HepG2 (cell line): Measurements from ENCODE around the gene CMTM5. TPM values are rescaled to one million over a fixed set of nuclear protein-coding genes. Genes with fewer than 3 reads are reported as not detected.

Experiments
- ATAC-seq: fragments of 200-7000 bp; cut with Tn5 transposase; 3 replicates; pipeline ENCODE4 v1.9.1; 2020; ENCODE audit warnings: mild to moderate bottlenecking, moderate library complexity
- BruUV-seq: library from RNA; stranded (reverse); fragments of 400-500 nt; replicated peaks from 2 replicates; lab custom pipeline; 2021; lab: Mats Ljungman, UMichigan
- CTCF ChIA-PET: fragments of 300-600 bp; formaldehyde crosslinking; extraction: SDS; loops from one replicate; lab custom pipeline; 2021; ENCODE audit warnings: low total read pairs, inconsistent platforms, low intra/inter-chr PET ratio; lab: Yijun Ruan, JAX
- POLR2A ChIA-PET: fragments of 350-600 bp; sonication (Branson Sonifier 250); formaldehyde crosslinking; loops from one replicate; lab custom pipeline; 2020; ENCODE audit warnings: antibody characterized with exemption, inconsistent platforms; lab: Yijun Ruan, JAX
- DNase-seq: peaks from one replicate; pipeline ENCODE4 v3.0.0-alpha.2; 2015; ENCODE audit warnings: low spot score
- FAIRE-seq: peaks from 3 replicates; lab custom pipeline; 2011; peaks lifted over from hg19 to GRCh38; lab: Jason Lieb, UNC
- H2AFZ ChIP-seq: one replicate; pipeline ENCODE4 v1.6.1; 2011; ENCODE audit warnings: low read length, inconsistent platforms
- H3K27ac ChIP-seq: fragments of 300-600 bp; 3 replicates; pipeline ENCODE4 v1.8.0; 2011; ENCODE audit warnings: mixed run types, mild to moderate bottlenecking, mixed read lengths, low read length, inconsistent platforms; ENCODE audit not compliant: insufficient read depth; ENCODE audit errors: extremely low read length
- H3K27me3 ChIP-seq, 2 experiments: fragments of 200-600 bp in 1 of 2; 2 replicates in 1 of 2; 3 replicates in 1 of 2; pipeline versions ENCODE4 v1.6.0 to v1.8.0; 2011; ENCODE audit warnings: low read length in 2 of 2, mild to moderate bottlenecking in 2 of 2, moderate library complexity in 2 of 2, inconsistent platforms in 1 of 2; ENCODE audit not compliant: insufficient read depth in 2 of 2, control insufficient read depth in 1 of 2
- H3K36me3 ChIP-seq, 2 experiments: fragments of 200-600 bp in 1 of 2; replicated peaks in 1 of 2; 2 replicates in 1 of 2; 3 replicates in 1 of 2; pipeline versions ENCODE4 v1.5.1 to v1.8.0; 2011; ENCODE audit warnings: low read length in 2 of 2, inconsistent platforms in 1 of 2; ENCODE audit not compliant: insufficient read depth in 2 of 2, control insufficient read depth in 1 of 2
- H3K4me1 ChIP-seq: 2 replicates; pipeline ENCODE4 v1.5.1; 2012; ENCODE audit warnings: low read length, inconsistent platforms; ENCODE audit not compliant: insufficient read depth
- H3K4me2 ChIP-seq: 2 replicates; pipeline ENCODE4 v1.6.0; 2011; ENCODE audit warnings: low read depth, low read length, inconsistent platforms
- H3K4me3 ChIP-seq, 3 experiments: fragments of 200-600 bp in 1 of 3; sonication (generic), shearing (Covaris generic) in 1 of 3; replicated peaks in 1 of 3; 2 replicates each; pipeline ENCODE4 v1.5.1; 2011 to 2016; ENCODE audit warnings: low read length in 3 of 3, inconsistent platforms in 2 of 3, low read depth in 2 of 3, mild to moderate bottlenecking in 2 of 3, control low read depth in 1 of 3, mixed read lengths in 1 of 3; ENCODE audit not compliant: insufficient read depth in 1 of 3
- H3K79me2 ChIP-seq: one replicate; pipeline ENCODE4 v1.6.1; 2011; ENCODE audit warnings: low read length, inconsistent platforms; ENCODE audit not compliant: insufficient read depth
- H3K9ac ChIP-seq: 2 replicates; pipeline ENCODE4 v1.6.0; 2011; ENCODE audit warnings: mild to moderate bottlenecking, low read depth, low read length, inconsistent platforms; ENCODE audit not compliant: insufficient read depth
- H3K9me3 ChIP-seq: 2 replicates; pipeline ENCODE4 v1.5.1; 2012; ENCODE audit warnings: mild to moderate bottlenecking, low read length
- H4K20me1 ChIP-seq: 2 replicates; pipeline ENCODE4 v1.6.0; 2011; ENCODE audit warnings: inconsistent platforms, mild to moderate bottlenecking, low read length, moderate library complexity; ENCODE audit not compliant: insufficient read depth
- ARHGAP35 ChIP-seq: sonication (generic); formaldehyde crosslinking; IDR thresholded peaks from 2 replicates; pipeline ENCODE4 v1.9.0; 2022; ENCODE audit warnings: mild to moderate bottlenecking, inconsistent platforms, moderate library complexity, missing genetic modification reagents, borderline replicate concordance
- FOXC1 ChIP-seq: sonication (generic); formaldehyde crosslinking; IDR thresholded peaks from 2 replicates; pipeline ENCODE4 v1.8.0; 2022; ENCODE audit warnings: mild to moderate bottlenecking, missing genetic modification reagents, borderline replicate concordance
- GPN1 ChIP-seq: sonication (generic); formaldehyde crosslinking; IDR thresholded peaks from 2 replicates; pipeline ENCODE4 v1.5.1; 2020; ENCODE audit warnings: missing genetic modification reagents, borderline replicate concordance
- HMG20A ChIP-seq: IDR thresholded peaks from 2 replicates; pipeline ENCODE4 v1.6.1; 2016; ENCODE audit warnings: borderline replicate concordance
- HNRNPUL1 ChIP-seq: fragments of 200-400 bp; formaldehyde crosslinking; IDR thresholded peaks from 2 replicates; pipeline ENCODE4 v1.6.1; 2017; ENCODE audit warnings: low read depth, mild to moderate bottlenecking, low read length, moderate library complexity
- HOXA5 ChIP-seq: sonication (generic); formaldehyde crosslinking; IDR thresholded peaks from 2 replicates; pipeline ENCODE4 v1.4.0; 2020; ENCODE audit warnings: missing genetic modification reagents
- HOXA9 ChIP-seq: sonication (generic); formaldehyde crosslinking; IDR thresholded peaks from 2 replicates; pipeline ENCODE4 v1.8.1; 2022; ENCODE audit warnings: missing genetic modification reagents, mild to moderate bottlenecking, moderate library complexity, borderline replicate concordance
- KLF12 ChIP-seq: sonication (generic); formaldehyde crosslinking; IDR thresholded peaks from 2 replicates; pipeline ENCODE4 v1.4.0; 2020; ENCODE audit warnings: missing genetic modification reagents, borderline replicate concordance
- MAF1 ChIP-seq: sonication (generic); formaldehyde crosslinking; IDR thresholded peaks from 2 replicates; pipeline ENCODE4 v1.5.0; 2020; ENCODE audit warnings: missing genetic modification reagents, borderline replicate concordance
- RFX1 ChIP-seq: fragments of 450-650 bp; IDR thresholded peaks from 2 replicates; pipeline ENCODE4 v1.6.1; 2017
- ZFP90 ChIP-seq: sonication (generic); formaldehyde crosslinking; IDR thresholded peaks from 2 replicates; pipeline ENCODE4 v1.8.0; 2022; ENCODE audit warnings: missing genetic modification reagents, mild to moderate bottlenecking, inconsistent platforms, borderline replicate concordance
- ZNF776 ChIP-seq: sonication (generic); formaldehyde crosslinking; IDR thresholded peaks from 2 replicates; pipeline ENCODE4 v1.4.0; 2020; ENCODE audit warnings: mild to moderate bottlenecking, missing genetic modification reagents
- WGBS: methylation state at CpG from one replicate; pipeline ENCODE4 v1.1.6; 2017; ENCODE audit warnings: low lambda C conversion rate; 5-methylcytosine and 5-hydroxymethylcytosine counted together
- in situ Hi-C: cut with HindIII; loops from 2 replicates; pipeline ENCODE4 v1.10.0; 2017; ENCODE audit warnings: low pct_unique_long_range_greater_than_20kb; ENCODE audit not compliant: extremely low pct_ligation_motif_present
- intact Hi-C: fragments of 100-400 bp; cut with micrococcal nuclease; formaldehyde crosslinking; loops from one replicate; pipeline ENCODE4 v1.10.0; 2022; ENCODE audit not compliant: unreplicated experiment
- polyA plus RNA-seq, 8 experiments: library from polyadenylated mRNA; depleted of rRNA in 3 of 8; stranded (reverse) in 7 of 8; unstranded in 1 of 8; fragments of >200 nt; fragmentation: Illumina TruSeq in 4 of 8; extraction: Trizol in 4 of 8; gene quantifications; 2 replicates each; pipeline versions ENCODE4 v1.2.1 to v1.2.3, GENCODE V29; 2011 to 2016; ENCODE audit warnings: low read depth in 4 of 8, missing spikeins in 1 of 8, mixed read lengths in 1 of 8; ENCODE audit not compliant: insufficient read depth in 1 of 8
- total RNA-seq, 5 experiments: library from RNA; depleted of rRNA; stranded (reverse); fragments of >200 nt; fragmentation: Illumina TruSeq; extraction: Trizol; gene quantifications; 2 replicates each; pipeline ENCODE4 v1.2.3, GENCODE V29; 2016; ENCODE audit warnings: low read depth in 1 of 5
- TF ChIP-seq, protein P1 (sequence below): sonication (generic); formaldehyde crosslinking; conservative IDR thresholded peaks from 2 replicates; pipeline ENCODE4 v1.8.1; 2023; ENCODE audit warnings: missing genetic modification reagents
- TF ChIP-seq, protein P2 (sequence below): sonication (generic); formaldehyde crosslinking; IDR thresholded peaks from 2 replicates; pipeline ENCODE4 v1.4.0; 2020; ENCODE audit warnings: mild to moderate bottlenecking, missing genetic modification reagents

CMTM5 gene
- total and polyA plus RNA-seq, 2 of the 13 experiments (the other 11 are each of a cell fraction or from before 2014, with no cell fraction given), result not detected

DNA sequence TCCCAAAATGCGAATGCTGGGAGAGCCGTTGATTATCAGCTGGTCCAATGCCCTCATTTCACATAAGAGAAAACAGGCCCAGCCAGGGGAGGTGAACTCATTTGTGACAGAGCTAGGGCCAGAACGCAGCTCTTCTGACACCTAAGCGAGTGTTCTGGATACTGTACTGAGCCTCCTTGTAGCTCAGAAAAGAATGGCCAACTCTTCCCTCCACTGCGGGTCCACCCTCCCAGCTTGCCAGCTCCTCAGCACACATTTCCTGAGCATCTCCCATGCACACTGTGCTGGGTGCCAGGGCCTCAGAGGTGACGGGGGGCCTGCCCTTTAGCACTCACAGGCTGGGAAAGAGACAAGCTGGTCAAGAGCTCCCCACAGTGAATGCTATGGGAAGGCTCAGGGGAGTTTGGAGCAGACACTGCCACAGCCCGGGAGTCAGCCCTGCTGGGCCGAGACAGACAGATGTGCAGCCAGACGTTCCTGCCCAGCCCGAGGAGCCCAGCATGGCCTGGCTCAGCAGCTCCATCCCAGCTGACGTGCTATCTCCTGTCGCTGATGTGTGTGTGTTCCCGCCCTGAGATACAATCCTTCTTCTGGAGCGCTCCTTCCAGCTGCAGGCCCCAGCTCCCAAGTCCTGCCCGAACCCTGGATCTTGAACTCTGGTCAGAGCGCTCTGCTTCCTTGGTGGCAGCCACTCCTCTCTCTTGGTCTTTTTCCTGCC lies 3.5 kb downstream of the CMTM5 start:
- in situ Hi-C loops, result no loop called here
- no TSS peak for BruUV-seq
- DNase-seq, result no peak
- H3K9ac ChIP-seq, result no peak overlapping the region
- no peak overlapping the region for H3K27ac ChIP-seq
- peaks cover 26 to 91% of the 10 kb centered on the region in 2 experiments for H3K27me3 ChIP-seq
- intact Hi-C loops, result loop anchor here (1.0 to 5.0 kb wide), 3 partner anchors 52 to 258 kb away; no protein-coding TSS in a partner anchor
- POLR2A ChIA-PET, result interaction anchor here (0.6 to 1.4 kb wide), 5 partner anchors 20 to 284 kb away, joined by 3 to 16 read pairs (median 3); partner anchors contain the start of gene PABPN1
- no peak for FAIRE-seq
- CTCF ChIA-PET, result interaction anchor here (0.9 to 5.9 kb wide), 7 partner anchors 22 to 260 kb away, joined by 3 to 111 read pairs (median 4); no protein-coding TSS in a partner anchor
- 28% methylated on average over 16 of the region's 16 CpGs for WGBS
- H3K9me3 ChIP-seq, result no peaks in the 10 kb centered on the region
- H3K4me1 ChIP-seq, result no peaks in the 10 kb centered on the region
- no peak overlapping the region for H2AFZ ChIP-seq
- H3K36me3 ChIP-seq, result no peaks in the 10 kb centered on the region
- peak; percentile 13 for ATAC-seq
- no peaks in the 10 kb centered on the region for H4K20me1 ChIP-seq
- H3K4me3 ChIP-seq, result no peak overlapping the region
- no peak overlapping the region for H3K4me2 ChIP-seq
- no peaks in the 10 kb centered on the region for H3K79me2 ChIP-seq
- TF ChIP-seq ZNF776 (CRISPR knock-in tag) (0 out of 2 replicates have a peak, but pooled peaks have one; percentile 42), HOXA5 (CRISPR knock-in tag) (no peak), HMG20A (CRISPR knock-in tag) (no peak), HOXA9 (CRISPR knock-in tag) (no peak), MAF1 (CRISPR knock-in tag) (no peak), ZFP90 (CRISPR knock-in tag) (no peak), RFX1 (no peak), KLF12 (CRISPR knock-in tag) (no peak), GPN1 (CRISPR knock-in tag) (no peak), FOXC1 (CRISPR knock-in tag) (0 out of 2 replicates have a peak, but pooled peaks have one; percentile 7), HNRNPUL1 (no peak), ARHGAP35 (CRISPR knock-in tag) (no peak)
- TF ChIP-seq, protein P1, sequence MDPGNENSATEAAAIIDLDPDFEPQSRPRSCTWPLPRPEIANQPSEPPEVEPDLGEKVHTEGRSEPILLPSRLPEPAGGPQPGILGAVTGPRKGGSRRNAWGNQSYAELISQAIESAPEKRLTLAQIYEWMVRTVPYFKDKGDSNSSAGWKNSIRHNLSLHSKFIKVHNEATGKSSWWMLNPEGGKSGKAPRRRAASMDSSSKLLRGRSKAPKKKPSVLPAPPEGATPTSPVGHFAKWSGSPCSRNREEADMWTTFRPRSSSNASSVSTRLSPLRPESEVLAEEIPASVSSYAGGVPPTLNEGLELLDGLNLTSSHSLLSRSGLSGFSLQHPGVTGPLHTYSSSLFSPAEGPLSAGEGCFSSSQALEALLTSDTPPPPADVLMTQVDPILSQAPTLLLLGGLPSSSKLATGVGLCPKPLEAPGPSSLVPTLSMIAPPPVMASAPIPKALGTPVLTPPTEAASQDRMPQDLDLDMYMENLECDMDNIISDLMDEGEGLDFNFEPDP, result no peak
- TF ChIP-seq, protein P2, sequence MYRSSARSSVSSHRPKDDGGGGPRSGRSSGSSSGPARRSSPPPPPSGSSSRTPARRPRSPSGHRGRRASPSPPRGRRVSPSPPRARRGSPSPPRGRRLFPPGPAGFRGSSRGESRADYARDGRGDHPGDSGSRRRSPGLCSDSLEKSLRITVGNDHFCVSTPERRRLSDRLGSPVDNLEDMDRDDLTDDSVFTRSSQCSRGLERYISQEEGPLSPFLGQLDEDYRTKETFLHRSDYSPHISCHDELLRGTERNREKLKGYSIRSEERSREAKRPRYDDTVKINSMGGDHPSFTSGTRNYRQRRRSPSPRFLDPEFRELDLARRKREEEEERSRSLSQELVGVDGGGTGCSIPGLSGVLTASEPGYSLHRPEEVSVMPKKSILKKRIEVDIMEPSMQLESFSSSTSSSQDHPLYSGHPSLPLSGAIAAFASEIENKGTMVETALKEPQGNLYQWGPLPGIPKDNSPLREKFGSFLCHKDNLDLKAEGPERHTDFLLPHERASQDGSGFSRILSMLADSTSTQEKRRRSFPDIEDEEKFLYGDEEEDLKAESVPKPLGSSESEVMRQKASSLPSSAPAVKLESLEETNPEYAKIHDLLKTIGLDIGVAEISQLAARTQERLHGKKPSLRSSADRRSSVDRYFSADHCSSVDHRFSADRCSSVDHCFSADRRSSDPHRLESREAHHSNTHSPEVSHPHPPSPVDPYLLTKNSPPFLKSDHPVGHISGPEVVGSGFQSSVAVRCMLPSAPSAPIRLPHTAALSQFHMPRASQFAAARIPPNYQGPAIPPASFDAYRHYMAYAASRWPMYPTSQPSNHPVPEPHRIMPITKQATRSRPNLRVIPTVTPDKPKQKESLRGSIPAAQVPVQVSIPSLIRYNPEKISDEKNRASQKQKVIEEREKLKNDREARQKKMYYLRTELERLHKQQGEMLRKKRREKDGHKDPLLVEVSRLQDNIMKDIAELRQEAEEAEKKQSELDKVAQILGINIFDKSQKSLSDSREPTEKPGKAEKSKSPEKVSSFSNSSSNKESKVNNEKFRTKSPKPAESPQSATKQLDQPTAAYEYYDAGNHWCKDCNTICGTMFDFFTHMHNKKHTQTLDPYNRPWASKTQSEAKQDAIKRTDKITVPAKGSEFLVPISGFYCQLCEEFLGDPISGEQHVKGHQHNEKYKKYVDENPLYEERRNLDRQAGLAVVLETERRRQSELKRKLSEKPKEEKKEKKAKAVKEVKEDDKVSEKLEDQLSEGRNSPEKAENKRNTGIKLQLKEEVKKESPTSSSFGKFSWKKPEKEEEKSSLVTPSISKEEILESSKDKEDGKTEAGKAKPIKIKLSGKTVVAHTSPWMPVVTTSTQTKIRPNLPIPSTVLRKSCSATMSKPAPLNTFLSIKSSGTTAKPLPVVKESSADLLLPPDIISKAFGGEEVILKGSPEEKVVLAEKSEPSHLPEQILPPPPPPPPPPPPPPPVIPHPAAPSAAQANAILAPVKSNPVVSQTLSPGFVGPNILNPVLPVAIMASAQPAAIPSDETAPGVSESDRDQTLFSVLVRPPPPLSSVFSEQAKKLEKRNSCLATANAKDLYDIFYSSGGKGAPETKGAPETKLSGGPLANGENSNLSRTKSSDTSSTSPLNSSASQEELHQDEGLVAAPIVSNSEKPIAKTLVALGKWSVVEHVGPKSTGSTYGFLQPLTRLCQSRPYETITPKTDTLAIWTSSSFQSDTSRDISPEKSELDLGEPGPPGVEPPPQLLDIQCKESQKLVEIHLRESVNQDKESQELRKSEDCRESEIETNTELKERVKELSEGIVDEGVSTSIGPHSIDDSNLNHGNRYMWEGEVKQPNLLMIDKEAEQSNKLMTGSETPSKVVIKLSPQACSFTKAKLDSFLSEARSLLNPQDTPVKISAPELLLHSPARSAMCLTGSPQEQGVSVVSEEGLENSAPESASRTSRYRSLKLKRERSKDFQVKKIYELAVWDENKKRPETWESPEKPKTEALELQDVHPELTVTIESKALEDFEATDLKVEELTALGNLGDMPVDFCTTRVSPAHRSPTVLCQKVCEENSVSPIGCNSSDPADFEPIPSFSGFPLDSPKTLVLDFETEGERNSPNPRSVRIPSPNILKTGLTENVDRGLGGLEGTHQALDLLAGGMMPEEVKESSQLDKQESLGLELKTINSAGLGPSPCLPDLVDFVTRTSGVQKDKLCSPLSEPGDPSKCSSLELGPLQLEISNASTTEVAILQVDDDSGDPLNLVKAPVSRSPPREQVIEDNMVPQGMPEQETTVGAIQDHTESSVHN (CRISPR knock-in tag), result 0 out of 2 replicates have a peak, but pooled peaks have one; percentile 15
